Activated naive CD4-positive, alpha-beta T cell treated with anti-CD3 and anti-CD28 coated beads, Interleukin-2, amount 50 U/mL, for 72 hours (primary cell): Measurements from ENCODE around the gene DEUP1. TPM values are rescaled to one million over a fixed set of nuclear protein-coding genes. Genes with fewer than 3 reads are reported as not detected.

Experiments
- ATAC-seq, 2 donors: fragments of 150-1000 bp; cut with Tn5 transposase; 2 replicates each; pipeline ENCODE4 v1.10.0; 2021; ENCODE audit warnings: mild to moderate bottlenecking in 2 of 2, moderate library complexity in 2 of 2
- DNase-seq, 2 donors: peaks; one replicate each; pipeline ENCODE4 v3.0.0; 2021 to 2022; ENCODE audit warnings: low spot score in 2 of 2
- H3K27ac Mint-ChIP-seq, 2 donors: one replicate each; pipeline ENCODE4 v1.8.0; 2022; ENCODE audit warnings: mild to moderate bottlenecking in 2 of 2, mixed read lengths in 2 of 2
- H3K36me3 Mint-ChIP-seq, 2 donors: one replicate each; pipeline ENCODE4 v1.8.0; 2022; ENCODE audit warnings: mixed read lengths in 2 of 2
- H3K9me3 Mint-ChIP-seq, 2 donors: one replicate each; pipeline ENCODE4 v1.8.0; 2022; ENCODE audit warnings: mixed read lengths in 2 of 2
- total RNA-seq, 2 donors: library from RNA; stranded (reverse); gene quantifications; one replicate each; pipeline ENCODE4 v1.2.3, GENCODE V29; 2022

DEUP1 gene
- total RNA-seq, 2 donors from 2014 or later: not detected

- peaks cover 0 to 6% of the 10 kb centered on the region in 2 donors for H3K36me3 Mint-ChIP-seq
- DNase-seq: no peak
- H3K9me3 Mint-ChIP-seq: no peaks in the 10 kb centered on the region
- ATAC-seq: no peak
- H3K27ac Mint-ChIP-seq: no peak overlapping the region
Measured at GRCh38 chr11:93329936-93330445, 551 bp upstream of the DEUP1 start.

DNA sequence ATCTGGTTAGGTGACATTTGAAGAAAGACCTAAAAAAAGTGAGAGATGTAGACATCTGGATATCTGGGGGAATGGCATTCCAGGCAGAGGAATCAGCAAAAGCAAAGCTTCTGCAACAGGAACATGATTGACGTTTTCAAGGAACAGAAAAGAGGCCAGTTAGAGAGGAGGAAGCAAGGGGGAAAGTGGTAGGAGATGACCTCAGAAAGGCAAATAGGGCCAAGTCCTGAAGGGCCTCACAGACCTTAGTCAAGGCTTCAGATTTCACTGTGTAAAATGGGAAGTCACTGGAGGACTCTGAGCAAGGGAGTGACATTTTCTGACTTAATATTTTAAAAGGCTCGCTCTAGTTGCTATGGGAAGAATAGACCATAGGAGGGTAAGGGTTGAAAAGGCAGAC is 9.7 kb downstream of the DEUP1 start:
- H3K9me3 Mint-ChIP-seq: no peaks in the 10 kb centered on the region
- no peaks in the 10 kb centered on the region for H3K36me3 Mint-ChIP-seq
- no peak for ATAC-seq
- H3K27ac Mint-ChIP-seq: no peak overlapping the region
- no peak for DNase-seq

GRCh38 chr11:93344855-93345333 is 14.4 kb downstream of the DEUP1 start:
- no peak for ATAC-seq
- H3K36me3 Mint-ChIP-seq: peaks cover 0 to 5% of the 10 kb centered on the region in 2 donors
- H3K9me3 Mint-ChIP-seq: peaks cover 0 to 4% of the 10 kb centered on the region in 2 donors
- no peak for DNase-seq
- no peak overlapping the region for H3K27ac Mint-ChIP-seq

DNA sequence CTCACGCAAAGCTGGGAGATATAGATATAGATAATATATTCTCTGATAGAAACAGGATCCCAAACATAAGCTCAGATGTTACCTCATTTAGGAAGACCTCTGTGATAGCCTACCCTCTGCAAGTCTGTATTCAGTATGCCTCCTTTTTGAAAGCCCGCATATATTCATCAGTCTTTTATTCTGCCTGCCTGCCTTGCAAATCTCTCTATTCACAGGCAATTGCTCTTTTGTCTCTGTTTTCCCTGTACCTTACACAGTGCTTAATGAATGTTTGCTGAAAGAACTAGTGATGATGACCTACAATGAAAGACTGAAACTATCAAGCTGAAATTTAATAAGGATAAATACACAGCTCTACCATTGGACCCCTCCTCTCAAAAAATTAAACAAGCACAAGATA is 18.4 kb downstream of the DEUP1 start:
- ATAC-seq: no peak
- no peak overlapping the region for H3K27ac Mint-ChIP-seq
- H3K9me3 Mint-ChIP-seq: peaks cover 3 to 4% of the 10 kb centered on the region in 2 donors
- DNase-seq: no peak
- peaks cover 0 to 5% of the 10 kb centered on the region in 2 donors for H3K36me3 Mint-ChIP-seq

DNA sequence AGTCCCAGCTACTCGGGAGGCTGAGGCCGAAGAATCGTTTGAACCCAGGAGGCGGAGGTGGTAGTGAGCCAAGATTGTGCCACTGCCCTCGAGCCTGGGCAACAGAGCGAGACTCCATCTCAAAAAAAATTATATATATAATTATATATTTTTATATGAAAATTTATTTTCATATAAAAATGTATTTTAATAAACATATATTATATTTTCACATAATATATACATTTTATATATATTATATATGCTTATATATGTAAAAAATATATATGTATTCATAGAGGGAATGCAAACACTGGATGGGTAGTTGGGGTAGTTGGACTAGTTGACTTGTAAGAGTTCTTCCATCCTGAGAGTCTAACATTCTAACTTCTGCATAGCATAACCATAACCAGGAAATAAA is 20.3 kb downstream of the DEUP1 start:
- Mint-ChIP-seq H3K27ac (no peak overlapping the region), H3K9me3 (peaks cover 4 to 8% of the 10 kb centered on the region in 2 donors), H3K36me3 (peaks cover 0 to 5% of the 10 kb centered on the region in 2 donors)
- DNase-seq (no peak), ATAC-seq (no peak)

GRCh38 chr11:93359396-93359795 is 28.9 kb downstream of the DEUP1 start:
- no peak for ATAC-seq
- H3K36me3 Mint-ChIP-seq: peaks cover 9 to 11% of the 10 kb centered on the region in 2 donors
- no peak for DNase-seq
- H3K9me3 Mint-ChIP-seq: peaks cover 11 to 19% of the 10 kb centered on the region in 2 donors
- no peak overlapping the region for H3K27ac Mint-ChIP-seq

DNA sequence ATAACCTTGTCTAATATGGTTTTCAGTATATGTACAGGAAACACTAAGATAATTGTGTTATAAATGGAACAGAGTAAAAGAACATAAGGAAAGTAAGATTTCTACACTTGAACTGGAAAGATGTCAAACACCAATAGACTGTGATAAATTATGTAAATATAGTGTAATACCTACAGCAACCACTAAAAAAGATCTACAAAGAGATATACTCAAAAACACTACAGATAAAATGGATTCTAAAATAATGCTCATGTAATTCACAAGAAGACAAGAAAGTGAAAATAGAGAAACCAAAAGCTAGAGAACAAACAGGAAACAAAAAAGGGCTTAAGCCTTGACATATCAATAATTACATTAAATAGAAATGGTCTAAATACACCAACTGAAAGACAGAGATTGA is 30.9 kb downstream of the DEUP1 start:
- Mint-ChIP-seq H3K27ac (no peak overlapping the region), H3K9me3 (peaks cover 11 to 18% of the 10 kb centered on the region in 2 donors), H3K36me3 (peaks cover 9 to 11% of the 10 kb centered on the region in 2 donors)
- no peak for ATAC-seq
- DNase-seq: no peak

GRCh38 chr11:93368022-93368421 is 37.5 kb downstream of the DEUP1 start:
- DNase-seq (no peak), ATAC-seq (no peak)
- Mint-ChIP-seq H3K9me3 (peaks cover 5 to 17% of the 10 kb centered on the region in 2 donors), H3K36me3 (no peaks in the 10 kb centered on the region), H3K27ac (no peak overlapping the region)

DNA sequence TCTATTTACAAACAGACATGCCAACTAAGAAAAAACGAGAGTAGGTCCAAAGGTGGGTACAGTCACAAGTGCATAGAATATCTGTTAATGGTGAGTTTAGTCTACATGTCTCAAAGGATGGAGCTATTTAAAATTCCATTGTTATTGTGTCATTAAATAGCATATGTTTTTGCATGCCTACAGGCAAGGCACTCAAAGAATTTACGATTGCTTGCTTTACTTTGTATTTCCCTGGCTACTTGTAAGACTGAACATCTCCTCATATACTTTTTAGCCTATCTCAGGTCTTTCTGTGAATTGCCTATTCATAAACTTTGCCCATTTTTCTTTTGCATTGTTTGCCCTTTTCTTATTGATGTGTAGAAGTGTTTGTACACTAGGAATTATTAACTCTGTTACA is 39.7 kb downstream of the DEUP1 start:
- no peak for DNase-seq
- Mint-ChIP-seq H3K36me3 (no peaks in the 10 kb centered on the region), H3K27ac (no peak overlapping the region), H3K9me3 (peaks cover 5 to 17% of the 10 kb centered on the region in 2 donors)
- ATAC-seq: no peak

GRCh38 chr11:93389737-93390136 is 59.2 kb downstream of the DEUP1 start:
- DNase-seq (no peak), ATAC-seq (no peak)
- no peaks in the 10 kb centered on the region for H3K9me3 Mint-ChIP-seq
- H3K36me3 Mint-ChIP-seq: no peaks in the 10 kb centered on the region
- no peak overlapping the region for H3K27ac Mint-ChIP-seq

GRCh38 chr11:93392867-93393266 is 62.3 kb downstream of the DEUP1 start:
- H3K27ac Mint-ChIP-seq: no peak overlapping the region
- DNase-seq (no peak), ATAC-seq (no peak)
- no peaks in the 10 kb centered on the region for H3K9me3 Mint-ChIP-seq
- no peaks in the 10 kb centered on the region for H3K36me3 Mint-ChIP-seq

GRCh38 chr11:93393386-93393785 is 62.8 kb downstream of the DEUP1 start:
- no peak overlapping the region for H3K27ac Mint-ChIP-seq
- ATAC-seq: no peak
- no peaks in the 10 kb centered on the region for H3K36me3 Mint-ChIP-seq

GRCh38 chr11:93394488-93394887 is 63.9 kb downstream of the DEUP1 start:
- Mint-ChIP-seq H3K9me3 (no peaks in the 10 kb centered on the region), H3K27ac (no peak overlapping the region), H3K36me3 (no peaks in the 10 kb centered on the region)
- DNase-seq: no peak
- ATAC-seq: no peak

More at GRCh38 chr11:93393386-93393785, 62.8 kb downstream of the DEUP1 start:
- H3K9me3 Mint-ChIP-seq: no peaks in the 10 kb centered on the region
- DNase-seq: no peak

DNA sequence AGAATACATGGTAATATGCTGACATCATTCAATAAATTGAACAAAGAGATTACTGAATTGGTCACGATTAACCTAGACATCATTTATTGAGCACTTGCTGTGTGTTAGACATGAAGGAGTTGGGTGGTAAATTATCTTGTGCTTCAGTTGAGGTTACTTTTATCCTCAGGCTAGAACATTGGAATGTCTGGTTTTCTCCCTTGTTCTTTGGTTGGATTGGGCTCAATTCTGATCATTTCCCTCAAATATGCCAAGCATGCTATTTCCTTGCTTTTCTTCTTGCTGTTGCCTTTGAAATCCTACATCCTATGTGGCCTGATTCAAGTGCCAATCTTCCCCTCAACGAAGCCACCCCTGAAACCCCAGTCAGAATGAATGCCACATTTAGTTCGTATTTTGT is 65.8 kb downstream of the DEUP1 start:
- no peaks in the 10 kb centered on the region for H3K36me3 Mint-ChIP-seq
- DNase-seq: no peak
- no peak overlapping the region for H3K27ac Mint-ChIP-seq
- H3K9me3 Mint-ChIP-seq: no peaks in the 10 kb centered on the region
- ATAC-seq: no peak

GRCh38 chr11:93403930-93404329 is 73.4 kb downstream of the DEUP1 start:
- no peaks in the 10 kb centered on the region for H3K9me3 Mint-ChIP-seq
- DNase-seq (no peak), ATAC-seq (no peak)
- H3K27ac Mint-ChIP-seq: no peak overlapping the region
- H3K36me3 Mint-ChIP-seq: no peaks in the 10 kb centered on the region

GRCh38 chr11:93407777-93408401 is 77.3 kb downstream of the DEUP1 start:
- no peaks in the 10 kb centered on the region for H3K9me3 Mint-ChIP-seq
- no peak overlapping the region for H3K27ac Mint-ChIP-seq
- no peak for DNase-seq
- ATAC-seq: peak in 1 of 2 donors; percentile 51
- H3K36me3 Mint-ChIP-seq: no peaks in the 10 kb centered on the region

DNA sequence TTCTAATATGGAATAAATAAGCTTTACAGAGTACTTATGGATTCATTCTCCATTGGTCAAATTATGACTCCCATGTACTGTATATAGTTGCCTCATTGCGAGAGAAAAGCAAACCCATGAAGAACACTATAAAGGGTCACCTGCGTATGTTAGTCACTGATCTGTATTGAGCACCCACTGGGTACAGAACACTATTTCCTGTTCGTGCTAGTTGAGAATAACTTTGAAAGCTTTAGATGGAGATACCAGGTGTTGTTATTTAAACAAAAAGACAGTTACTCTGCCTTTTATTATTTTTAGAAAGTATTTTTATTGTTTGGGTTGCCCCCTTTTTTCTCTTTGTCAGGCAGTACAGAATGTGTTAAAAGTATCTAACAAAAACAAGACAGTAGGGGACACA is 79.9 kb downstream of the DEUP1 start:
- ATAC-seq (no peak), DNase-seq (no peak)
- Mint-ChIP-seq H3K9me3 (no peaks in the 10 kb centered on the region), H3K36me3 (no peaks in the 10 kb centered on the region), H3K27ac (no peak overlapping the region)

GRCh38 chr11:93411705-93412104 is 81.2 kb downstream of the DEUP1 start:
- H3K36me3 Mint-ChIP-seq: no peaks in the 10 kb centered on the region
- ATAC-seq: no peak
- H3K27ac Mint-ChIP-seq: no peak overlapping the region
- no peak for DNase-seq
- H3K9me3 Mint-ChIP-seq: no peaks in the 10 kb centered on the region
